WI38 (cell line): ENCODE results near the gene TM6SF1.
"Not testable (repeated sequence)": the region's sequence is repeated elsewhere in the genome, so short reads cannot be mapped to it uniquely, and the experiment has no call there.

Source experiments
- H3K4me3 ChIP-seq: 2 replicates; pipeline ENCODE4 v1.5.1; 2011; ENCODE audit warnings: low read depth, mild to moderate bottlenecking, control low read depth, low read length
- TF ChIP-seq, protein P1 (sequence below): IDR thresholded peaks from 2 replicates; pipeline ENCODE4 v1.5.1; 2012; ENCODE audit warnings: low read depth, mild to moderate bottlenecking, control low read depth, low read length

Gene TM6SF1

DNA sequence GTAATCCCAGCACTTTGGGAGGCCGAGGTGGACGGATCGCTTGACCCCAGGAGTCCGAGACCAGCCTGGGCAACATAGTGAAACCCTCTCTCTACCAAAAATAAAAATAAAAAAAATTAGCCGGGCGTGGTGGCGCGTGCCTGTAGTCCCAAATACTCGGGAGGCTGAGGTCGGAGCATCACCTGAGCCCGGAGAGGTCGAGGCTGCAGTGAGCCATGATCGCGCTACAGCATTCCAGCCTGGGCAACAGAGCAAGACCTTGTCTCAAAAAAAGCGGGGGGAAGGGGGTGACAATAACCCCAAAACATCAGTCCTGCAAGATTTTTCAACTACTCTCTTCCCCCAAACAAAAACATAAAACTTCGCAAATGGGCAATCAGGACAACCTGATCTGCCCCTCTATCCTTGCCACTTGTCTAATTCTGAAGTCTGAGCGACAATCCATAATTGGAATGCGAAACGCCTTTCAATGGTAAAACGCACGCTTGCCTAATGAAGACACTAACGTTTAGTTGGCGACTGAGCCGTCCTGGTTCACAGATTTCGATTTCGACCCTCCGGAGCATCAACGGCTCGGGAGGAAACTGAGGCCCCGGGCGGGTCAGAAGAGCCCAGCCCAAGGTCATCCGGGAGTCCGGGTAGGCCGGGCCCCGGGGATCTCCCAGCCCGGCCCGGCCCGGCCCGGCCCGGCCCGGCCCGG lies 41.3 kb upstream of the TM6SF1 start:
- peak overlapping the region; percentile 82 for H3K4me3 ChIP-seq
- TF ChIP-seq, protein P1, sequence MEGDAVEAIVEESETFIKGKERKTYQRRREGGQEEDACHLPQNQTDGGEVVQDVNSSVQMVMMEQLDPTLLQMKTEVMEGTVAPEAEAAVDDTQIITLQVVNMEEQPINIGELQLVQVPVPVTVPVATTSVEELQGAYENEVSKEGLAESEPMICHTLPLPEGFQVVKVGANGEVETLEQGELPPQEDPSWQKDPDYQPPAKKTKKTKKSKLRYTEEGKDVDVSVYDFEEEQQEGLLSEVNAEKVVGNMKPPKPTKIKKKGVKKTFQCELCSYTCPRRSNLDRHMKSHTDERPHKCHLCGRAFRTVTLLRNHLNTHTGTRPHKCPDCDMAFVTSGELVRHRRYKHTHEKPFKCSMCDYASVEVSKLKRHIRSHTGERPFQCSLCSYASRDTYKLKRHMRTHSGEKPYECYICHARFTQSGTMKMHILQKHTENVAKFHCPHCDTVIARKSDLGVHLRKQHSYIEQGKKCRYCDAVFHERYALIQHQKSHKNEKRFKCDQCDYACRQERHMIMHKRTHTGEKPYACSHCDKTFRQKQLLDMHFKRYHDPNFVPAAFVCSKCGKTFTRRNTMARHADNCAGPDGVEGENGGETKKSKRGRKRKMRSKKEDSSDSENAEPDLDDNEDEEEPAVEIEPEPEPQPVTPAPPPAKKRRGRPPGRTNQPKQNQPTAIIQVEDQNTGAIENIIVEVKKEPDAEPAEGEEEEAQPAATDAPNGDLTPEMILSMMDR, result no peak

DNA sequence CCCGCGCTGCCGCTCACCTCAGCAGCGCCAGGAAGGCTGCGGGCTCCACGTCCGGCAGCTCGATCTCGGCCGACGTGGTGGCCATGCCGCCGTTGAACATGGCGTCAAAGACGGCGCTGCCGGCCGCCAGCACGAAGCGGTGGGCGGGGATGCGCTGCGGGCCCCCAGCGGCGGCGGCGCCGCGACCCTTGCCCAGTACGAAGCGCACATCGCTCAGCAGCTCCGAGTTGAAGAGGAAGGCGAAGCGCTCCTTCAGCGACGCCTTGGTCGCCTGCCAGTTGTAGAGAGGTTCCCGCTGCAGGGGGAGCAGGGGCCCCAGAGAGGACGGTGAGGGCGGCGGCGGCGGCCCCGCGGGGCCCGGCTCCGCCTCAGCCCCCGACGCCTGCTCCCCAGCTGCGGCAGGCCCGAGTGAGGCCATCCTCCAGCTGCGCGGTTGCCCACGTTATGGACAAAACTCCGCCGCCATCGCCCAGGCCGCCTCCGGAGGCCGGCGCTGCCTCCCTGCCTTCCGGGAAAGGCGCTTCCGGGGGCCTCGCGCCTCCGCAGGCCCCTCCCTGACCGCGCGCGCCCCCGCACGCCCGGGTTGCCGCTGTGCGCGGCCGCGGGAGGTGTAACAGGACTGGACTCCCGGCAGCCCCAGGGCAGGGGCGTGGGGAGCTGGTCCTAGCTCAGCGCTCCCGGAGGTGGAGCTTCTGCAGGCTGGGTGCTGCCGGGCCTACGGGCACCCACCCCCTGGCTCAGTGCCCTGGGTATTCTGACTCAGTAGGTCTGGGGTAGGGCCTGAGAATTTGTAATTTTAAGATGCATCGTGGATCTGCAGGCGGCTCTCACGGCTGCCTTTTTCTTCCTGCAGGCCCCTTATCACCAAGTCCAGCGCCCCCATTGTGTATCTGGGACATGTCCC lies 40.5 kb upstream of the TM6SF1 start, which contains the start of gene BTBD1:
Gene BTBD1, minus strand, starts transcription at position 519 of the 904 bp plus-strand sequence. Its CDS starts 101 bp downstream, at position 418.
- TF ChIP-seq, protein P1, result no peak
- peak within 1 kb of the TSS; percentile 82 for H3K4me3 ChIP-seq

GRCh38 chr15:83067638-83067962 lies 39.8 kb upstream of the TM6SF1 start:
- peak overlapping the region; percentile 82 for H3K4me3 ChIP-seq
- TF ChIP-seq, protein P1, result no peak

GRCh38 chr15:83068054-83068453 lies 39.4 kb upstream of the TM6SF1 start:
- TF ChIP-seq, protein P1, result no peak
- no peak overlapping the region for H3K4me3 ChIP-seq

GRCh38 chr15:83069211-83069642 lies 38.2 kb upstream of the TM6SF1 start:
- H3K4me3 ChIP-seq, result not testable (repeated sequence)

- TF ChIP-seq, protein P1, result no peak
- H3K4me3 ChIP-seq, result no peak overlapping the region
Observed at GRCh38 chr15:83077491-83078230, 29.8 kb upstream of the TM6SF1 start.

DNA sequence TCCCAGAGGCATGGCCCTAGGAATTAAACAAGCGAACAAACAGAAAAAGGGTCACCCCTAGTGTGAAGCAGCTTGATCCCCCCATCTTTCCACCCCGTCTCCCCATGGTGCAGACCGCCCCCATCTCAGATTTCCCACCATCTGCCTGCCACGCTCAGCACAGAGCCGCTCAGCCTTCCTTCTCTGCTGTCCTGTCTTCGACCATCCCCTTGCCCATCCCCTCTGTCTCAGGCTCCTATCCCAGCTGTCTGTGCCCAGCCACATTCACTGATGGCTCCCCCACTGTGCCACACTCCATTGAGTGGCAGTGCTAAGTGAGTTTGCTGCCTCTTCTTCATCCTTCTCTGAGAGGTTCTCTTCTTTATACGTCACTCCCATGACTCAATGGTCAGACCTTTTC lies 28.7 kb upstream of the TM6SF1 start:
- TF ChIP-seq, protein P1, result no peak
- no peak overlapping the region for H3K4me3 ChIP-seq
